Erythroblast (primary cell): ENCODE data around the gene RPL3.

Experiments
- GATA1 ChIP-seq: IDR thresholded peaks from 2 replicates; pipeline ENCODE4 v1.6.1; 2011; ENCODE audit warnings: low read depth, mild to moderate bottlenecking, control low read depth, low read length, moderate library complexity
- POLR2A ChIP-seq: IDR thresholded peaks from 2 replicates; pipeline ENCODE4 v1.6.1; 2011; ENCODE audit warnings: mild to moderate bottlenecking, low read length

DNA sequence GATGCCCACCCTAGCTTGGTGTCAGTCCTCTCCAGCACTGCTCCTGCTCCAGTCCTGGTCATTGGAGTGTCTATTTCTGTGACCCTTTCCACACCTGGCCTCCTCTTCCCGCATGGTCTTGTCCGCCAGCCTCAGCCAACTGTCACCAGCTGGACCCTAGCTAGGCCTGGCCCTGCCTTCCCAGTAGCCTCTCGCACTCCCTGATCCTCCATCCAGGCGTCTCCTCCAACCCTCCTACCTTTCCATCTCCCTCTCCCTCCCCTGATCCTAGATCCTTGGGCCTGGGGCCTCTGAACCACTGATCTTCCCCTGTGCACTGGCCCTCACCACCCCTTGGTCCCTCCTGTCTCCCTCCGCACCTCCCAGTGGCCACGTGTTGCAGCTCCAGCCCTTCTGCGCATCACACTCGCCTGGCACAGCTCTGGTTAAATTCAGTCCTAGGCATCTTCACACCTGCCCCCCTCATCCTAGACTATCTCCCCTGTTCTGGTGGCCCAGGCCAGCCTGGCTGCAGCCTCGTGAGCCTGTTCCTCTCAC lies 40.3 kb upstream of the RPL3 start:
- no peak for TF ChIP-seq POLR2A
- TF ChIP-seq GATA1 = no peak
